Neural crest cell (in vitro differentiated cells): ENCODE data around the gene LIN54. TPM values are rescaled to one million over a fixed set of nuclear protein-coding genes. Genes with fewer than 3 reads are reported as not detected.
A peak's percentile ranks its signal among the peaks of the same experiment; 100 is the strongest.

Source experiments
- DNase-seq: peaks from one replicate; pipeline ENCODE4 v3.0.0; 2021; ENCODE audit warnings: low read depth, mixed read lengths, low spot score
- H3K27ac Mint-ChIP-seq: one replicate; pipeline ENCODE4 v1.8.0; 2021; ENCODE audit warnings: mild to moderate bottlenecking, mixed read lengths; ENCODE audit not compliant: unreplicated experiment
- H3K27me3 Mint-ChIP-seq: 2 replicates; pipeline ENCODE4 v1.8.0; 2021; ENCODE audit warnings: low read depth, mild to moderate bottlenecking, mixed read lengths
- H3K36me3 Mint-ChIP-seq: 2 replicates; pipeline ENCODE4 v1.8.0; 2021; ENCODE audit warnings: low read depth, mild to moderate bottlenecking, mixed read lengths
- H3K4me1 Mint-ChIP-seq: 2 replicates; pipeline ENCODE4 v1.8.0; 2021; ENCODE audit warnings: mixed read lengths
- H3K4me3 Mint-ChIP-seq: one replicate; pipeline ENCODE4 v1.8.0; 2021; ENCODE audit warnings: mild to moderate bottlenecking, mixed read lengths
- H3K9me3 Mint-ChIP-seq: 2 replicates; pipeline ENCODE4 v1.8.0; 2021; ENCODE audit warnings: mixed read lengths
- total RNA-seq: library from RNA; stranded (reverse); gene quantifications from 2 replicates; pipeline ENCODE4 v1.2.1, GENCODE V29; 2021
- TF ChIP-seq, protein P1 (sequence below): fragments of 200-600 bp; sonication (generic); conservative IDR thresholded peaks from 2 replicates; pipeline ENCODE4 v1.5.0; 2021; ENCODE audit warnings: antibody characterized with exemption, mild to moderate bottlenecking

Gene LIN54
- total RNA-seq, 1 donor from 2014 or later = 20.8 TPM

DNA sequence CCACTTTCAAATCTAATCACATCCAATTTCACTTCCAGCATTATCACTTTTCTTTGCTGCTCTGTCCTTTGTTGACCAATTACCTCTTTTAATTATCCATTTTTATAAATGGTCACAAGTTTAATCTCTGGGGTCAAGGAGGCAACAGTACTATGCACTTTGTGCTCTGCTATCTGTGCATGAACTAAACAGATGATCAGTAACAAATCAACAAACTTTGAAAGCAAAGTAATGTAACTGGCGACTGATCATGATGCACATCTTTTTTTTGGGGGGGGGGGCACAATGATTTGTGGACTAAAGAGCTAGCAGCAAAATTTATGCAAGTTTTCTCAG is 118.2 kb downstream of the LIN54 start:
- TF ChIP-seq, protein P1, sequence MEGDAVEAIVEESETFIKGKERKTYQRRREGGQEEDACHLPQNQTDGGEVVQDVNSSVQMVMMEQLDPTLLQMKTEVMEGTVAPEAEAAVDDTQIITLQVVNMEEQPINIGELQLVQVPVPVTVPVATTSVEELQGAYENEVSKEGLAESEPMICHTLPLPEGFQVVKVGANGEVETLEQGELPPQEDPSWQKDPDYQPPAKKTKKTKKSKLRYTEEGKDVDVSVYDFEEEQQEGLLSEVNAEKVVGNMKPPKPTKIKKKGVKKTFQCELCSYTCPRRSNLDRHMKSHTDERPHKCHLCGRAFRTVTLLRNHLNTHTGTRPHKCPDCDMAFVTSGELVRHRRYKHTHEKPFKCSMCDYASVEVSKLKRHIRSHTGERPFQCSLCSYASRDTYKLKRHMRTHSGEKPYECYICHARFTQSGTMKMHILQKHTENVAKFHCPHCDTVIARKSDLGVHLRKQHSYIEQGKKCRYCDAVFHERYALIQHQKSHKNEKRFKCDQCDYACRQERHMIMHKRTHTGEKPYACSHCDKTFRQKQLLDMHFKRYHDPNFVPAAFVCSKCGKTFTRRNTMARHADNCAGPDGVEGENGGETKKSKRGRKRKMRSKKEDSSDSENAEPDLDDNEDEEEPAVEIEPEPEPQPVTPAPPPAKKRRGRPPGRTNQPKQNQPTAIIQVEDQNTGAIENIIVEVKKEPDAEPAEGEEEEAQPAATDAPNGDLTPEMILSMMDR = no peak
- Mint-ChIP-seq H3K4me1 (peaks cover 46% of the 10 kb centered on the region), H3K36me3 (peaks cover 6% of the 10 kb centered on the region), H3K9me3 (no peaks in the 10 kb centered on the region), H3K27ac (no peak overlapping the region), H3K27me3 (no peaks in the 10 kb centered on the region), H3K4me3 (peak overlapping the region; percentile 98)
- DNase-seq = no peak

DNA sequence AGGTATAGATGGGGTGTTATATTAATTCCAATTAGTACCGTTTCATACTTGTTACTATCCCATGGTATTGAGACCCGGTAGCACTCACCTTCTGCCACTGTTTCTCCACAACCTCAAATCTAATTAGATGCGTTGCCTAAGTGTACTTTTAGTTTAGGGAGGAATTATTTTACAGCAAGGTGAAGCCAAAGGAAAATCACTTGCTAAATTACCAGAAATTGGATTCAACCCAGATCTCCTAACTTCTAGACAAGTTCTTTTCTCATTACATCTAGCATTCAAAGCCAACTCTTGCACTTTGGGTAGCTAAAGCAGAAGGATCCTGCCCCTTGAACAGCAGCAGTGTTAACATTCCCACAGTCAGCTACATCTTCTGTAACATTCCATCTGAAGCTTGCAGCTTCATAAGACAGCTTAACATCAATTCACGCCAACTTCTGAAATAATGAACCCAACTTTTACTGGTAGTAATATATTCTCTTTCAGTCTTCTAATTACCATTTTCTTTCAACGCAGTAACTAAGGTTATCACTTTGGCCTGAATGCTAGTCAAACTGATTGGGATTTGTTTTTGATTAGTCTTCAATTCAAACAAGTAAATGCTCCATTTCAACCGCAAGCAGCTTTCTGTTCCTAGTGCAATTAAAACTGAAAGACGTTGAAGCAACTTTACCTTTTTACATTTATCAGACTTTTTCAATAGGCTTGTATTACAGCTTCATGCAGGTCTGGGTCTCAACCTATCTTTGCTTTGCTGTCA is 118.7 kb downstream of the LIN54 start:
- peaks cover 6% of the 10 kb centered on the region for H3K36me3 Mint-ChIP-seq
- DNase-seq = no peak
- H3K27ac Mint-ChIP-seq = peak overlapping the region; percentile 98
- TF ChIP-seq, protein P1 = no peak
- H3K4me3 Mint-ChIP-seq = peak overlapping the region; percentile 98
- H3K4me1 Mint-ChIP-seq = peaks cover 47% of the 10 kb centered on the region
- H3K9me3 Mint-ChIP-seq = no peaks in the 10 kb centered on the region
- H3K27me3 Mint-ChIP-seq = no peaks in the 10 kb centered on the region

- TF ChIP-seq, protein P1 = peak; percentile 28
- Mint-ChIP-seq H3K4me1 (peaks cover 49% of the 10 kb centered on the region), H3K4me3 (peak within 1 kb of the TSS; percentile 98)
Measured at GRCh38 chr4:82890901-82891706, 119.5 kb downstream of the LIN54 start, which contains the start of gene SEC31A. Gene SEC31A (minus strand): TSS chr4:82891153. CDS start chr4:82881936, 9,217 bp downstream.

GRCh38 chr4:82890528-82890900 is 120.1 kb downstream of the LIN54 start:
- peak overlapping the region; percentile 98 for H3K27ac Mint-ChIP-seq
- H3K27me3 Mint-ChIP-seq = no peaks in the 10 kb centered on the region
- peaks cover 4% of the 10 kb centered on the region for H3K36me3 Mint-ChIP-seq
- no peaks in the 10 kb centered on the region for H3K9me3 Mint-ChIP-seq
- H3K4me1 Mint-ChIP-seq = peaks cover 52% of the 10 kb centered on the region
- TF ChIP-seq, protein P1 = no peak
- H3K4me3 Mint-ChIP-seq = peak overlapping the region; percentile 98
- DNase-seq = no peak

More at GRCh38 chr4:82890901-82891706, 119.5 kb downstream of the LIN54 start, which contains the start of gene SEC31A:
- Mint-ChIP-seq H3K27me3 (no peaks in the 10 kb centered on the region), H3K36me3 (peaks cover 6% of the 10 kb centered on the region), H3K9me3 (no peaks in the 10 kb centered on the region), H3K27ac (peak within 1 kb of the TSS; percentile 98)
- peak; percentile 87 for DNase-seq

DNA sequence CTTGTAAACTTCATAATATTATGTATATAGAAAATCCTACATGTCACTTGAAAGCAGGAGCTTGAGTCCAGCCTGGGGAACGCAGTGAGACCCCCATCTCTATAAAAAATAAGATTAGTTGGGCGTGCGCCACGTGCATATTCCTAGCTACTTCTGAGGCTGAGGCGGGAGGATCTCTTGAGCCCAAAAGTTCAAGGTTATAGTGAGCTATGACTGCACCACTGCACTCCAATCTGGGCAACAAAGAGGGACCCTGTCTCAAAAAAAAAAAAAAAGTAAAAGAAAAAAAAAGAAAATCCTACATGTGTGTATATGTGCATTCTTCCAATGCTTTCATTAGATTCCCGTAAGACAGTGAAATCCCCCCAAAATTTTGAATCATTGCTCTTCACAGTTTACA is 121.3 kb downstream of the LIN54 start:
- H3K4me3 Mint-ChIP-seq = peak overlapping the region; percentile 98
- H3K4me1 Mint-ChIP-seq = peaks cover 54% of the 10 kb centered on the region
- no peaks in the 10 kb centered on the region for H3K9me3 Mint-ChIP-seq
- TF ChIP-seq, protein P1 = no peak
- H3K27ac Mint-ChIP-seq = no peak overlapping the region
- no peak for DNase-seq
- no peaks in the 10 kb centered on the region for H3K36me3 Mint-ChIP-seq
- H3K27me3 Mint-ChIP-seq = no peaks in the 10 kb centered on the region
